DOHH2 (cell line): Measurements from ENCODE around the gene GGA1.

Source experiments
- H3F3A ChIP-seq: fragments of 200-600 bp; sonication (generic), shearing (Covaris generic); 2 replicates; pipeline ENCODE4 v1.6.0; 2016; ENCODE audit warnings: antibody characterized with exemption, mild to moderate bottlenecking; ENCODE audit not compliant: control insufficient read depth, insufficient read depth
- H3K27ac ChIP-seq: fragments of 200-600 bp; sonication (generic); 2 replicates; pipeline ENCODE4 v1.5.1; 2014; ENCODE audit warnings: low read depth, mild to moderate bottlenecking, low read length, moderate library complexity
- H3K27me3 ChIP-seq: fragments of 200-600 bp; sonication (generic); 2 replicates; pipeline ENCODE4 v1.6.1; 2014; ENCODE audit warnings: mild to moderate bottlenecking, low read length, mixed read lengths; ENCODE audit not compliant: control insufficient read depth
- H3K36me3 ChIP-seq: fragments of 200-600 bp; sonication (generic); 2 replicates; pipeline ENCODE4 v1.6.1; 2014; ENCODE audit warnings: mild to moderate bottlenecking, low read length, moderate library complexity, mixed read lengths; ENCODE audit not compliant: control insufficient read depth
- H3K4me1 ChIP-seq: fragments of 200-600 bp; sonication (generic); 2 replicates; pipeline ENCODE4 v1.6.1; 2014; ENCODE audit warnings: mild to moderate bottlenecking, low read length, mixed read lengths; ENCODE audit not compliant: control insufficient read depth
- H3K4me2 ChIP-seq: fragments of 200-600 bp; sonication (generic); 2 replicates; pipeline ENCODE4 v1.6.0; 2014; ENCODE audit warnings: mild to moderate bottlenecking, low read length, moderate library complexity
- H3K4me3 ChIP-seq: fragments of 200-600 bp; sonication (generic); 2 replicates; pipeline ENCODE4 v1.5.1; 2014; ENCODE audit warnings: mild to moderate bottlenecking, low read length, mixed read lengths
- H3K79me2 ChIP-seq: fragments of 200-600 bp; sonication (generic); 2 replicates; pipeline ENCODE4 v1.6.1; 2014; ENCODE audit warnings: mild to moderate bottlenecking, low read length, mixed read lengths; ENCODE audit not compliant: control insufficient read depth
- H3K9me2 ChIP-seq: fragments of 200-600 bp; sonication (generic); replicated peaks from 2 replicates; pipeline ENCODE4 v1.6.1; 2014; ENCODE audit warnings: mild to moderate bottlenecking, low read length, mixed read lengths; ENCODE audit not compliant: control insufficient read depth
- H3K9me3 ChIP-seq: fragments of 200-600 bp; sonication (generic); 2 replicates; pipeline ENCODE4 v1.6.1; 2014; ENCODE audit warnings: antibody characterized with exemption, low read length, mixed read lengths; ENCODE audit not compliant: control insufficient read depth, insufficient read depth
- H4K20me1 ChIP-seq: fragments of 200-600 bp; sonication (generic); 2 replicates; pipeline ENCODE4 v1.6.0; 2014; ENCODE audit warnings: low read depth, mild to moderate bottlenecking, antibody characterized with exemption, low read length, moderate library complexity; ENCODE audit not compliant: control insufficient read depth, insufficient read depth
- EZH2phosphoT487 ChIP-seq: fragments of 200-600 bp; sonication (generic); IDR thresholded peaks from 2 replicates; pipeline ENCODE4 v1.6.1; 2017; ENCODE audit warnings: borderline replicate concordance, mild to moderate bottlenecking, antibody characterized with exemption, low read length, moderate library complexity, mixed read lengths
- TF ChIP-seq, protein P1 (sequence below): fragments of 200-600 bp; sonication (generic); IDR thresholded peaks from one replicate; pipeline ENCODE4 v1.5.1; 2014; ENCODE audit warnings: antibody characterized with exemption, mild to moderate bottlenecking, low read depth, low read length; ENCODE audit not compliant: poor library complexity, severe bottlenecking

GGA1 gene

GRCh38 chr22:37639070-37639760 is 30.6 kb downstream of the GGA1 start, which contains the start of gene SH3BP1:
SH3BP1 (plus strand) TSS chr22:37639669; CDS start chr22:37639788, 119 bp downstream.
- no peaks in the 10 kb centered on the region; the same call in 1 of the 2 replicates for H4K20me1 ChIP-seq
- peak within 1 kb of the TSS; percentile 97 for H3K4me2 ChIP-seq
- no peaks in the 10 kb centered on the region for H3K9me3 ChIP-seq
- peak within 1 kb of the TSS; percentile 79 for H3K4me3 ChIP-seq
- peaks cover 22% of the 10 kb centered on the region for H3F3A ChIP-seq
- H3K79me2 ChIP-seq = peaks cover 9% of the 10 kb centered on the region
- peak within 1 kb of the TSS; percentile 30 for H3K27ac ChIP-seq
- TF ChIP-seq EZH2phosphoT487 = no peak
- TF ChIP-seq, protein P1, sequence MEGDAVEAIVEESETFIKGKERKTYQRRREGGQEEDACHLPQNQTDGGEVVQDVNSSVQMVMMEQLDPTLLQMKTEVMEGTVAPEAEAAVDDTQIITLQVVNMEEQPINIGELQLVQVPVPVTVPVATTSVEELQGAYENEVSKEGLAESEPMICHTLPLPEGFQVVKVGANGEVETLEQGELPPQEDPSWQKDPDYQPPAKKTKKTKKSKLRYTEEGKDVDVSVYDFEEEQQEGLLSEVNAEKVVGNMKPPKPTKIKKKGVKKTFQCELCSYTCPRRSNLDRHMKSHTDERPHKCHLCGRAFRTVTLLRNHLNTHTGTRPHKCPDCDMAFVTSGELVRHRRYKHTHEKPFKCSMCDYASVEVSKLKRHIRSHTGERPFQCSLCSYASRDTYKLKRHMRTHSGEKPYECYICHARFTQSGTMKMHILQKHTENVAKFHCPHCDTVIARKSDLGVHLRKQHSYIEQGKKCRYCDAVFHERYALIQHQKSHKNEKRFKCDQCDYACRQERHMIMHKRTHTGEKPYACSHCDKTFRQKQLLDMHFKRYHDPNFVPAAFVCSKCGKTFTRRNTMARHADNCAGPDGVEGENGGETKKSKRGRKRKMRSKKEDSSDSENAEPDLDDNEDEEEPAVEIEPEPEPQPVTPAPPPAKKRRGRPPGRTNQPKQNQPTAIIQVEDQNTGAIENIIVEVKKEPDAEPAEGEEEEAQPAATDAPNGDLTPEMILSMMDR = no peak
- peaks cover 38% of the 10 kb centered on the region for H3K4me1 ChIP-seq
- peaks cover 22% of the 10 kb centered on the region for H3K36me3 ChIP-seq
- H3K27me3 ChIP-seq = no peaks in the 10 kb centered on the region
- no peaks in the 10 kb centered on the region for H3K9me2 ChIP-seq

GRCh38 chr22:37639771-37640590 is 31.3 kb downstream of the GGA1 start:
- H3K27me3 ChIP-seq = no peaks in the 10 kb centered on the region
- no peak for TF ChIP-seq EZH2phosphoT487
- TF ChIP-seq, protein P1 = no peak
- H3F3A ChIP-seq = peaks cover 18% of the 10 kb centered on the region
- peak overlapping the region; percentile 30 for H3K27ac ChIP-seq
- H4K20me1 ChIP-seq = no peaks in the 10 kb centered on the region
- H3K9me2 ChIP-seq = no peaks in the 10 kb centered on the region
- peaks cover 31% of the 10 kb centered on the region for H3K4me1 ChIP-seq
- peak overlapping the region; percentile 97 for H3K4me2 ChIP-seq
- H3K9me3 ChIP-seq = no peaks in the 10 kb centered on the region
- H3K36me3 ChIP-seq = peaks cover 23% of the 10 kb centered on the region
- peak overlapping the region; percentile 79 for H3K4me3 ChIP-seq
- H3K79me2 ChIP-seq = peaks cover 9% of the 10 kb centered on the region

- H4K20me1 ChIP-seq = no peaks in the 10 kb centered on the region
These were observed 32.2 kb downstream of the GGA1 start for GRCh38 chr22:37640591-37641560.

More at GRCh38 chr22:37640591-37641560, 32.2 kb downstream of the GGA1 start:
- H3K9me2 ChIP-seq = no peaks in the 10 kb centered on the region
- H3K36me3 ChIP-seq = peaks cover 30% of the 10 kb centered on the region
- peaks cover 31% of the 10 kb centered on the region for H3K4me1 ChIP-seq
- peaks cover 9% of the 10 kb centered on the region for H3K79me2 ChIP-seq
- H3F3A ChIP-seq = peaks cover 18% of the 10 kb centered on the region
- TF ChIP-seq, protein P1 = peak; percentile 21
- TF ChIP-seq EZH2phosphoT487 = no peak
- peak overlapping the region; percentile 97 for H3K4me2 ChIP-seq
- peak overlapping the region; percentile 30 for H3K27ac ChIP-seq
- no peaks in the 10 kb centered on the region for H3K9me3 ChIP-seq
- H3K4me3 ChIP-seq = peak overlapping the region; percentile 79
- no peaks in the 10 kb centered on the region for H3K27me3 ChIP-seq
